Breast epithelium (tissue), 4 donors: Measurements from ENCODE around the gene ZNF20. TPM values are rescaled to one million over a fixed set of nuclear protein-coding genes. Genes with fewer than 3 reads are reported as not detected.

Experiments
- DNase-seq, 2 donors: peaks; one replicate each; pipeline ENCODE4 v3.0.0-alpha.2; 2019; ENCODE audit warnings: low spot score in 2 of 2
- H3K27ac ChIP-seq, 2 donors: fragments of 200-600 bp; sonication (generic) in 1 of 2; one replicate each; pipeline ENCODE4 v1.5.1; 2016 to 2019; ENCODE audit warnings: mild to moderate bottlenecking in 1 of 2
- H3K27me3 ChIP-seq, 2 donors: fragments of 200-600 bp; sonication (generic) in 1 of 2; one replicate each; pipeline versions ENCODE4 v1.5.1 to v1.6.0; 2017 to 2019; ENCODE audit warnings: control low read depth in 1 of 2, mild to moderate bottlenecking in 1 of 2
- H3K36me3 ChIP-seq: fragments of 200-600 bp; one replicate; pipeline ENCODE4 v1.5.1; 2019
- H3K4me1 ChIP-seq, 2 donors: fragments of 200-600 bp; sonication (generic); one replicate each; pipeline ENCODE4 v1.5.1; 2016 to 2019; ENCODE audit warnings: control low read depth in 1 of 2
- H3K4me3 ChIP-seq, 3 donors: fragments of 200-600 bp; sonication (generic); 1 replicate in 2 of 3; 2 replicates in 1 of 3; pipeline ENCODE4 v1.5.1; 2016 to 2019; ENCODE audit warnings: mild to moderate bottlenecking in 3 of 3, moderate library complexity in 2 of 3
- H3K9me3 ChIP-seq, 2 donors: fragments of 200-600 bp; sonication (generic) in 1 of 2; one replicate each; pipeline ENCODE4 v1.5.1; 2016 to 2019; ENCODE audit warnings: control low read depth in 1 of 2
- POLR2A ChIP-seq: fragments of 450-650 bp; IDR thresholded peaks from one replicate; pipeline ENCODE4 v1.6.1; 2016; ENCODE audit warnings: antibody characterized with exemption, mild to moderate bottlenecking, moderate library complexity
- POLR2AphosphoS5 ChIP-seq, 3 donors: sonication (generic); formaldehyde crosslinking; IDR thresholded peaks; one replicate each; pipeline ENCODE4 v1.6.1; 2017; ENCODE audit warnings: antibody characterized with exemption in 3 of 3
- intact Hi-C: fragments of 100-400 bp; cut with DNase I; formaldehyde crosslinking; loops from one replicate; pipeline ENCODE4 v1.15.1; 2023; ENCODE audit warnings: low total_unique reads
- total RNA-seq, 3 donors: library from RNA; depleted of rRNA; stranded (reverse); fragments of >200 nt; gene quantifications; one replicate each; pipeline ENCODE4 v1.1.0, GENCODE V29; 2016
- TF ChIP-seq, protein P1 (sequence below), 3 donors: fragments of 450-650 bp; IDR thresholded peaks; one replicate each; pipeline ENCODE4 v1.5.1; 2016 to 2017; ENCODE audit warnings: antibody characterized with exemption in 3 of 3, mild to moderate bottlenecking in 3 of 3, moderate library complexity in 3 of 3

The ZNF20 gene
- total RNA-seq, 3 donors from 2014 or later = 1.4 to 8.2 (median 4.6) TPM

DNA sequence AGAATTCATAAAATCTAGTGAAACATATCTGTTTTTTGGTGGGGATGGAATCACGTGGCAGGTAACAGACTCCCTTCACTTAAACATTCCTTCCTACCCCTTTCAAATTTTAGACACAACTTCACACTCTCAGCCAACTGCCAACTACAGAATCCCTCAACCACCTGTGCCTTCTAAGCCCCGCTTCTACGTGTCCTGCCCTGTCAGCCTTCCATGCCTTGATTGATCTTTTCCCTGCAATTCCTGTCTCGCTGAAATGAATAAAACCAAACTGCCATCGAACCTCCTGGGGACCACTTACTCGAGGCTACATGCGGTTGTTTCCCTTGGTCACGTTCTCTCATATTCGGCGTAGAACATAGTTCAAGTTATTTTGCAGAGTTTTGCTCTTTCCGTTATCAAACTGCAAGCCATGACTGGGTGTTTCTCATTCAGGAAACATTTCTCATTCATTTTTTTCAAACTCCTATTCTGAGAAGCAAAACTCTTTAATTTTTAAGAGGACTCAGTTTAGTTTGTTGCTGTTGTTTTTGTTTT, 15.2 kb upstream of the ZNF20 start:
- H3K9me3 ChIP-seq = no peaks in the 10 kb centered on the region
- no peaks in the 10 kb centered on the region for H3K4me1 ChIP-seq
- no peaks in the 10 kb centered on the region for H3K27me3 ChIP-seq
- TF ChIP-seq, protein P1, sequence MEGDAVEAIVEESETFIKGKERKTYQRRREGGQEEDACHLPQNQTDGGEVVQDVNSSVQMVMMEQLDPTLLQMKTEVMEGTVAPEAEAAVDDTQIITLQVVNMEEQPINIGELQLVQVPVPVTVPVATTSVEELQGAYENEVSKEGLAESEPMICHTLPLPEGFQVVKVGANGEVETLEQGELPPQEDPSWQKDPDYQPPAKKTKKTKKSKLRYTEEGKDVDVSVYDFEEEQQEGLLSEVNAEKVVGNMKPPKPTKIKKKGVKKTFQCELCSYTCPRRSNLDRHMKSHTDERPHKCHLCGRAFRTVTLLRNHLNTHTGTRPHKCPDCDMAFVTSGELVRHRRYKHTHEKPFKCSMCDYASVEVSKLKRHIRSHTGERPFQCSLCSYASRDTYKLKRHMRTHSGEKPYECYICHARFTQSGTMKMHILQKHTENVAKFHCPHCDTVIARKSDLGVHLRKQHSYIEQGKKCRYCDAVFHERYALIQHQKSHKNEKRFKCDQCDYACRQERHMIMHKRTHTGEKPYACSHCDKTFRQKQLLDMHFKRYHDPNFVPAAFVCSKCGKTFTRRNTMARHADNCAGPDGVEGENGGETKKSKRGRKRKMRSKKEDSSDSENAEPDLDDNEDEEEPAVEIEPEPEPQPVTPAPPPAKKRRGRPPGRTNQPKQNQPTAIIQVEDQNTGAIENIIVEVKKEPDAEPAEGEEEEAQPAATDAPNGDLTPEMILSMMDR (IDR thresholded peaks at IDR 0.05) = no peak
- TF ChIP-seq POLR2AphosphoS5 (IDR thresholded peaks at IDR 0.05) (no peak), POLR2A (no peak)
- intact Hi-C loops = no loop called here
- peak overlapping the region; percentile 79 to 98 (median 97) for H3K4me3 ChIP-seq
- peak overlapping the region; percentile 83 to 93 for H3K27ac ChIP-seq
- DNase-seq = no peak
- H3K36me3 ChIP-seq = no peaks in the 10 kb centered on the region

DNA sequence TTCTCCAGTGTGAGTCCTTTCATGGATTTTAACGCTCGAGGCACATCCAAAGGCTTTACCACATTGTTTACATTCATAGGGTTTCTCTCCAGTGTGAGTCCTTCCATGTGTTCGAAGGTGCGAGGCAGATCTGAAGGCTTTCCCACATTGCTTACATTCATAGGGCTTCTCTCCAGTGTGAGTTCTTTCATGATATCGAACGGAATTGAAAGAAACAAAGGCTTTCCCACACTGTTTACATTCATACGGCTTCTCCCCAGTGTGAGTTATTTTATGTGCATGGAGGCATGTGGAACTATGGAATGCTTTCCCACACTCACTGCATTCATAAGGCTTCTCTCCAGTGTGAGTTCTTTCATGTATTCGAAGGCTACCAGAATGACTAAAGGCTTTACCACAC, 5.2 kb upstream of the ZNF20 start:
- peaks cover 5 to 8% of the 10 kb centered on the region in 2 donors for H3K4me1 ChIP-seq
- no peaks in the 10 kb centered on the region for H3K36me3 ChIP-seq
- no peaks in the 10 kb centered on the region for H3K27me3 ChIP-seq
- no peak for TF ChIP-seq POLR2A
- H3K4me3 ChIP-seq = no peak overlapping the region
- DNase-seq = no peak
- intact Hi-C loops = no loop called here
- no peak overlapping the region for H3K27ac ChIP-seq
- peaks cover 6 to 7% of the 10 kb centered on the region in 2 donors for H3K9me3 ChIP-seq

DNA sequence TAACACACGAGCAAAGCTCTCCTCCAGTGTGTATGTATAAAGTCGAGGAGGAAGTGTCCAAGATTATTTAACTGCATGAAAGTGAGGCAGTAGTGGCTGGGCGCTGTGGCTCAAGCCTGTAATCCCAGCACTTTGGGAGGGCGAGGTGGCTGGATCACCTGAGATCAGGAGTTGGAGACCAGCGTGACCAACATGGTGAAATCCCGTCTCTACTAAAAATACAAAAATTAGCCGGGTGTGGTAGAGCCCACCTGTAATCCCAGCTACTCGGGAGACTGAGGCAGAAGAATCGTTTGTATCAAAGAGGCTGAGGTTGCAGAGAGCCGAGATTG, 1.2 kb upstream of the ZNF20 start:
- Histone ChIP-seq H3K4me3 (peak overlapping the region in 1 of 3 donors; percentile 90), H3K36me3 (no peaks in the 10 kb centered on the region), H3K27ac (no peak overlapping the region), H3K4me1 (peaks cover 9 to 11% of the 10 kb centered on the region in 2 donors), H3K27me3 (no peaks in the 10 kb centered on the region), H3K9me3 (peaks cover 2 to 6% of the 10 kb centered on the region in 2 donors)
- intact Hi-C loops = no loop called here
- TF ChIP-seq POLR2A (no peak), POLR2AphosphoS5 (IDR thresholded peaks at IDR 0.05) (no peak)
- TF ChIP-seq, protein P1 (IDR thresholded peaks at IDR 0.05) = no peak
- no peak for DNase-seq

DNA sequence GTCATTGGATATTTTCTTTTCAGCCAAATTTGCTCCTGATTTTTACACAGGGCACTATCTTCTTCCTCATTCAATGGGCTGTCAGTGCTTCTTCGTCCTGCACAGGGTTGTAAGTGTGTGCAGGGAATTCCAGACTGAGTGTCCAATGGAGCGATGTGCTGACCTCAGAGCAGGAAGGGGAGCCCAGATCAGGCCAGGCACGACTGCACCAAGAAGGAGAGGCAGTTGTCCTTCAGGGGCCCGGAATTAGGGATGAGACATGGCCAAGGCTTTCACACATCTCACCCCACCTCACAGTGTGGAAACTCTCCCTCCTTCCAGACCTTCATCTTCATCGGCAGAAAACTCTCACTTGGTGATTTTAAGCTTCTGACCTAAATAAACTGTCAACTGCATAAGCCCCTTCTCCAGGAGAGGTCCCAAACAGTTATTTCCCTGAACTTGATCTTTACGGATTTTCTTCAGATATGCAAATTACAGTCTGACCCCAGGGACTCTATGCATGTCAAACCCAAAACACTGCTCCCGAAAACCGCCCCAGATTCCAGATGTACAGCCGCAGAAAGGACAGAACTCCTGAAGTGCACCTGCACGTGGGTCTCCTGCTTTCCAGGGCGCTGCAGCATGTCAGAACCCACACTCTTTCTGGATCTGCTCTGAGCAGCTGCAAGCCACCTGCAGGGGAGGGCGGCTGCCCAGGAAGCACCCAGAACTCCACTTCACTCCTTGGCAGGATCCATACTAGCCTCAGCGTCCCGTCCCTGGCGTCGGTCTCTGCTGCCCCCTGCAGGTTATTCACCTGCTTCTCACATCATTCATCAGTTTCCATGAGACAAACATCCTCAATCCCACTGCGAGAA, 625 bp upstream of the ZNF20 start:
- Histone ChIP-seq H3K36me3 (no peaks in the 10 kb centered on the region), H3K9me3 (peaks cover 0 to 6% of the 10 kb centered on the region in 2 donors), H3K27me3 (no peaks in the 10 kb centered on the region), H3K4me3 (peak overlapping the region; percentile 75 to 90 (median 82)), H3K4me1 (peaks cover 9 to 11% of the 10 kb centered on the region in 2 donors), H3K27ac (peak overlapping the region; percentile 62 to 94)
- DNase-seq = peak; percentile 77 to 91
- intact Hi-C loops = no loop called here
- TF ChIP-seq POLR2A (no peak), POLR2AphosphoS5 (IDR thresholded peaks at IDR 0.05) (peak; percentile 49 to 58 (median 50))
- TF ChIP-seq, protein P1 (IDR thresholded peaks at IDR 0.05) = peak; percentile 80 to 97 (median 93)

DNA sequence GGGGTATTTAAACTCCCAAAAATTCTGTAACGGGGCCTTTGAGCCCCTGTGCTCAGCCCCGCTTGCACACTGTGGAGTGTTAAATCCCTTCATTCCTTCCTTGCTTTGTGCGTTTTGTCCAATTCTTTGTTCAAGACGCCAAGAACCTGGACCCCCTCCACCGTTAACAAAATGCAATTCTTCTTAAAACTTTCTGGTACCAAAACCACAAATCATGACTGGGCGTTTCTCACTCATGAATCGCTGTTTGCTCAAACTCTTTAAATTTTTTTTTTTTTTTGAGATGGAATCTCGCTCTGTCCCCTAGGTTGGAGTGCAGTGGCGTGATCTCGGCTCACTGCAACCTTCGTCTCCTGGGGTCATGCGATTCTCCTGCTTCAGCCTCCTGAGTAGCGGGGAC, 881 bp downstream of the ZNF20 start:
- H3K27ac ChIP-seq = peak overlapping the region; percentile 94 to 97
- TF ChIP-seq POLR2AphosphoS5 (IDR thresholded peaks at IDR 0.05) (no peak), POLR2A (no peak)
- TF ChIP-seq, protein P1 (IDR thresholded peaks at IDR 0.05) = no peak

More for the DNA sequence above, 881 bp downstream of the ZNF20 start:
- intact Hi-C loops = no loop called here
- Histone ChIP-seq H3K27me3 (no peaks in the 10 kb centered on the region), H3K4me1 (peaks cover 9 to 11% of the 10 kb centered on the region in 2 donors), H3K4me3 (peak overlapping the region; percentile 75 to 90 (median 82)), H3K36me3 (no peaks in the 10 kb centered on the region), H3K9me3 (peaks cover 3 to 10% of the 10 kb centered on the region in 2 donors)
- no peak for DNase-seq
